Stimulated activated CD4-positive, alpha-beta T cell treated with anti-CD3 and anti-CD28 coated beads, Interleukin-4, amount 100 ng/mL, for 48 hours (primary cell): ENCODE results near the gene C16orf92.

ENCODE experiments used
- DNase-seq, 2 donors: peaks; one replicate each; pipeline ENCODE4 v3.0.0-alpha.2; 2020; ENCODE audit warnings: low read depth in 2 of 2

Gene C16orf92

DNA sequence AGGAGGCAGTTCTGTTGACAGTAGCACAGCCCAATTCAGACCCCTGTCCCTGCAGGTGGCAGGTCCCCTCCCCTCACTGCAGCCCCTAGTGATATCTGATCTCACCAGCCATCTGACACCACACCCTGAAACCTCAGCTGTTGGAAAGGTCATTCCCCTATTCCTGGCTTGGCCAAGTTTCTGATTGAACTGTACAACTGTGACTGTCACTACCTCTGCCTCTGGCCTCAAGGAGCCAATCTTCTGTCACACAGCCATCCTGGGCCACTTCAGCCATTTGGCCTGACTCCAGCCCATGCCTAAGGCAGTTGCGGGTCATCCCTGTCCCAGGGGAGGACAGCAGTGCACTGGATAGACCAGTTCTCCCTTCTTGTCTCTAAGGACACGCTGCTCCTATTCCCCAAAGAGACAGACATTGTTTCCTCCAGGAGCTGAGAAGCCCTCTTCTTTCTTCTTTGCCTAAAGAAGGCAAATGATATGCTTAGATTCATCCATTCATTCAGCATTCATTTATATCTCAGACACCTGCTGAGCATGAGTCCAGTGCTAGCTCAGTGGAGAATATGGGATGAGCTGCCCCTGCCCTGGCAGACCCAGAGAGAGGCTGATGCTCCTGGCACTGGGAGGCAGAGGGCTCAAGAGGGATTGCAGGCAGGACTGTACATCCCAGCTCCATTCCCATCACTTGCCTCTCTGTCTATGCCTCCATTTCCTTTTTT, 38.0 kb downstream of the C16orf92 start:
- no peak for DNase-seq

DNA sequence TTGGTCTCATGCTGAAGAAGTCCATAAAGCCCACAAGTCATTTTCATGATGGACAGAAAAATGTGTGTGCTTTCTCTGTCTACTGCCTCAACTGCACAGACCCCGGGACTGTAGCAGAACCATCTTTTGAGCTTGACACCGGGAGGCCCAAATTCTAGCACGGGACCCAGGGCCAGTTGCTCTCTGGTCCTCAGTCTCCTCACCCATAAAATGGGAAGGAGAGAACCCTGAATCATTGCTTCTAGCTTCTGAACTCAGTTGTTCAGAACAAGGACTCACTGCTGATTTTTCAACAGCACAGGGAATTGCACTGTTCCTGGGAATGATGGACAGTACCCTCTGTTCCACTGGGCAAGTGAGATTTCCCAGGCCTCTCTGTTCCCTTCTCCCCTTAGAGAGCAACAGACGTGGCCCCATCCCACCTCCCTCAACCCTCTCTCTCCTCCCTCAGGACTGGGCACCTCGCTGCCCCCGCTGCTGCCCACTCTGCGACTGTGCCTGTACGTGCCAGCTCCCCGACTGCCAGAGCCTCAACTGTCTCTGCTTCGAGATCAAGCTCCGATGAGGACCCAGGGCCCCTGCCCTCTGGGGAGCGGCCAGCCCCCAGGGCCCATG, 40.4 kb downstream of the C16orf92 start:
- no peak for DNase-seq

DNA sequence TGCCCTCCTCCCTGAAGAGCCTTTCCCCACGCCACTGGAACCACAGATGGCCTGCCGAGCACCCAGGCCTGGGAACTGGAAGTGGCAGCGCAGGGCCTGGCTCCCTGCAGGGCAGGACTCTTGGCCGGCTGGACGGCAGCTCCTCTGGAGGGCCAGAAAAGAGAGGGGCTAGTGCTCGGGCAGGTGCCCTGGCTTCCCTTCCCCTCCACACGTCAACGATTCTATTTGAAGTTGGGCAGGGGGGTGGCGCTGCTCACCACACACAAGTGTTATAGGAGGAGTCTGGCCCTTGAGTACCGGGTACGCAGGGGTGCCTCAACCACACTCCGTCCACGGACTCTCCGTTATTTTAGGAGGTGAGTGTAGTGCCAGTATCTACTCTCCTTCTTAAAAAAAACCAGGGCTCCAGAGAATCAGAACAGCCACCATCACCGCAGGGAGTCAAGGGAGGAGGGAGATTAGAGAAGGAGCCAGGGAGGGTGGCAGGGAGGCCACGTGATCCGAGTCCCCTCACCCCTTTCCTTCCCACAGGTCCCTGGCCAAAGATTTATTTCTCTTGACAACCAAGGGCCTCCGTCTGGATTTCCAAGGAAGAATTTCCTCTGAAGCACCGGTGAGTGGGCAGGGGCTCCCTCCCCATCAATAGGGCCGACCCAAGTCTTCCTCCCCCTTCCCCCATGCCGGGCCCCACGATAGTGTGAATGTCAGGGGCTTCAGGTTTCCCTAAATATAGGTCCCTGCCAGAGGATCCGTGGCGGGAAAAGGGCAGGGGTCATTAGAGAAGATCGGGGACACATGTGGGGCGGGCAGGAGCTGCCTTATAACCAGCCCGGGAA, 41.1 kb downstream of the C16orf92 start:
- DNase-seq, result peak; percentile 55 to 66

DNA sequence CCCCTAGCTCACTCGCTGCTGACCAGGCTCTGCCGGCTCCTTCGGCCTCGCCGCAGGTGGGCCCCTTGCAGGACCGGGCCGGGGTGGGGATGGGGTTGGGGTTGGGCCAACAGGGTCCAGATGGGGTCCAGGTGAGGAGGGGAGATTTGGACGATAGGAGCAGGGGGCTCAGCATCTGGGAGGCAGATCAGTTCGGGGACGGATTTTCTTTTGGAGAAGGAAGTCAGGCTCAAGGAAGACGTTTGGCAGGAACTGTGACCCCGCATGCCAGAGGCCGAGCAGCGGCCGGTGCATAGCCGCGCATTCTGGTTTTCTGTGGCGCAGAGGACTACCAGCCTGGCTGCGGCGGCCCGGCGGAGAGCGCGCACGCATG, 41.7 kb downstream of the C16orf92 start:
- no peak for DNase-seq

DNA sequence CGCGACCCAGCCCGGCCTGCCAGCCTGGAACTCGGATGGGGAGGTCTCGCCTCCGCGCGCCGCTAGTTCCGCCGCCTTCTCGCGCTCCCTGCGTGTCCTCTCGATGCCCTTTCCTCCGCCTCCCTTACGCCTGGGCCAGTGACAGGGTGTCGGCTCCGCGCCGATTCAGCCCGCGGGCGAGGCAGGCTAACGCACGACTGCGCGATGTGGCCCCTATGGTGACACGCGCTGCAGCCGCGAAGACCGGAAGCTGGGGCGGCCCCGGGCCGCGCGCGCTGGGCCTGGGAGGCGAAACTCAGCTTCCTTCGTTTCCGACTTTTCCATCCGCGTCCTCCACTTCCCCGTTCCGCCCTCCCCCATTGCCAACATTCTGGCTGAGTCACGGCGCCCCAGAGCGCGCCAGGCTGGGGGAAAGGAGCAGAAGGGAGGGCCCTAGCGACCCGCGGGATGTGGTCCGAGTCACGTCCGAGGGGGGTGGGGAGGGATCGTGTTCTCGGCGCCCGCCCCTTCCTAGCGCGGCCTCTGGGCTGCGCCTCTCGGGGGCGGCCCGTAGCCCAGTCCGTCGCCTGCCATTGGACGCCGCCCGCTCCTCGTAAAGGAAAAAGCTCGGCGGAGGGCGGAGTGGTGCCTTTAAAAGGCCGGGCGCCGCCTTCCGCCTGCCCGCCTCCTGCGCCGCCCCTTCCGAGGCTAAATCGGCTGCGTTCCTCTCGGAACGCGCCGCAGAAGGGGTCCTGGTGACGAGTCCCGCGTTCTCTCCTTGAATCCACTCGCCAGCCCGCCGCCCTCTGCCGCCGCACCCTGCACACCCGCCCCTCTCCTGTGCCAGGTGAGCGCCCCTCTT, 42.3 kb downstream of the C16orf92 start, which contains the start of gene ALDOA:
Gene ALDOA (plus strand): TSS at position 659 of the 841 bp plus-strand sequence. CDS start 1,138 bp downstream, outside the sequence.
- peak; percentile 94 to 97 for DNase-seq

DNA sequence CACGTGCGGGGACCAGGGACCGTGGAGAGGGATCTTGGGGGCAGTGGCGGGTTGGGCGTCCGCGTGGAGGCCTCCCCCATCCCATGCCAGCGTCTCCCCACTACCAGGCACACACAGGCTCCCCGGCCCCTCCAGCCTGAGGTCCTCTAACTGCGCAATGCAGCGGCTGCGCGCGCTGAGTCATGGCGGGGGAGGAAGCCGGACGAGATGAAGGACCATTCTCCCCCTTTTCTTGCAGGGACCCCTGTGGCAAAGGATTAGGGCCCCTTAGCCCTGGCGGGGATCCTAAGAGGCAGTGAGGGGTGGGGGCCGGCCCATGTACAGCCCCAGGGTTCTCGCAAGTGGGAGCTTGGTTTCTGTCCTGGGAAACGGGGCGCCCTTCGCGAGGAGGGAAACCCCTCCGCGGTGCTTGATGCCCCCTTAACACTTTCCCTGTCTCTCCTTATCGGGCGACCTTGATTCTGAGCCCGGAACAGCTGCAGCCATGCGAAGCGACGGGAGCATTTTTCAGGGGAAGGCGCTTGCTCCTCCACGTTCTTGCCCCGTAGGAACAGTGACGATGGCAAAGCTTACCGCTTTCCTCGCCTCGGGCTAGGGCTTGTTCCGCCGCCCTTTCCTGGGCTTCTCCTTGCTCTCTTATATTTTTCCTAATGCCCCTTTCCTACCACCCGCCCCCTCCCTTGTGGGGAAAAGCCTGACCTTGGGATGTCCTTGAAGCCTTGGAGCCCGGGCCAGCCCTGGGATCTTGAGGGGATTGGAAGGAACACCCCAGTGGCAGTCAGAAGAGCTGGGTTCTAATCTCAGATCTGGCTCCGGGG, 43.2 kb downstream of the C16orf92 start:
- DNase-seq, result peak; percentile 29 to 45

DNA sequence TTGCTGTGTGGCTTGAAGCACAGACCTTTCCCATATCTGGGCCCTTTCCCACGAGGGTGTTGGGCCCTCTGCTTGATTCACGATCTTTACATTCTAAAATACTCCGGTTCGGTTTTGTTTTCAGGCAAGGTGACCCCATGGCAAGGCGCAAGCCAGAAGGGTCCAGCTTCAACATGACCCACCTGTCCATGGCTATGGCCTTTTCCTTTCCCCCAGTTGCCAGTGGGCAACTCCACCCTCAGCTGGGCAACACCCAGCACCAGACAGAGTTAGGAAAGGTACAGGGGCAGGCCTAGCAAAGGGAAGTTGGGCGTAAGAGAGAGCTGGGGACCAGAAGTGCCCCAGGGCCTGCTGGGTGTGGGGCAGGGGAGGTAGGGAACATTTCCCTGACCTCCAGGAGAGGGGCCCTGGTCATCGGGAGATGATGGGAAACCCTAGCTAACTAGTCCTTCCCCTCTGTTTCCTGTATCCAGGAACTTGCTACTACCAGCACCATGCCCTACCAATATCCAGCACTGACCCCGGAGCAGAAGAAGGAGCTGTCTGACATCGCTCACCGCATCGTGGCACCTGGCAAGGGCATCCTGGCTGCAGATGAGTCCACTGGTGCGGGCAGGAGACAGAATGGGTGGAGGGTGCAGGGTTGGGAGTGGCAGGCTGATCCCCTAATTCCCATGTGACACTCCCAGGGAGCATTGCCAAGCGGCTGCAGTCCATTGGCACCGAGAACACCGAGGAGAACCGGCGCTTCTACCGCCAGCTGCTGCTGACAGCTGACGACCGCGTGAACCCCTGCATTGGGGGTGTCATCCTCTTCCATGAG, 44.0 kb downstream of the C16orf92 start:
- no peak for DNase-seq

DNA sequence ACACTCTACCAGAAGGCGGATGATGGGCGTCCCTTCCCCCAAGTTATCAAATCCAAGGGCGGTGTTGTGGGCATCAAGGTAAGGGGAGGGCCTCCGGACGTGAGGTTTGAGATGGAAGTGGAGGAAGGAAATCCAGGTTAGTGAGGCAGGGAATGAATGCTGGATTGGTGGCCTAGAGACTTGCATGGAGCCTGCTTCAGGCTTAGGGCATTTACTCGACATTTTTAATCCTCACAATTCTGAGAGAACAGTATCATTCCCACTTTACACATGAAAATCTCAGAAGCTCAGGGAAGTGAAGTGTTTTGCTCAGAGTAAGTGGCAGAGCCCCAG, 44.6 kb downstream of the C16orf92 start:
- DNase-seq, result no peak

DNA sequence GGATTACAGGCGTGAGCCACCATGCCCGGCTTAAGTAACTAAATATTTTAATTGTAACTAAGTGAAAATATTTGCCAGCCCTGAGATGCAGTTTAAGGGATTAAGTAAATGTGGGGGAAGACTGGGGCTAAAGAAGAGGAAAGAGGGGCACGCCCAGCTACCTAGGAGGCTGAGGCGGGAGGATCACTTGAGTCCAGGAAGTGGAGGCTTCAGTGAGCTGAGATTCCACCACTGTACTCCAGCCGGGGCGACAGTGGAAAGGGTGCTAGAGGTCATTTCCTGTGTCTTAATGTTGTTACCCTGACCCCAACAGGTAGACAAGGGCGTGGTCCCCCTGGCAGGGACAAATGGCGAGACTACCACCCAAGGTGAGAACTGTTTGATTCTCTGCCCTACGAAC, 45.3 kb downstream of the C16orf92 start:
- no peak for DNase-seq

DNA sequence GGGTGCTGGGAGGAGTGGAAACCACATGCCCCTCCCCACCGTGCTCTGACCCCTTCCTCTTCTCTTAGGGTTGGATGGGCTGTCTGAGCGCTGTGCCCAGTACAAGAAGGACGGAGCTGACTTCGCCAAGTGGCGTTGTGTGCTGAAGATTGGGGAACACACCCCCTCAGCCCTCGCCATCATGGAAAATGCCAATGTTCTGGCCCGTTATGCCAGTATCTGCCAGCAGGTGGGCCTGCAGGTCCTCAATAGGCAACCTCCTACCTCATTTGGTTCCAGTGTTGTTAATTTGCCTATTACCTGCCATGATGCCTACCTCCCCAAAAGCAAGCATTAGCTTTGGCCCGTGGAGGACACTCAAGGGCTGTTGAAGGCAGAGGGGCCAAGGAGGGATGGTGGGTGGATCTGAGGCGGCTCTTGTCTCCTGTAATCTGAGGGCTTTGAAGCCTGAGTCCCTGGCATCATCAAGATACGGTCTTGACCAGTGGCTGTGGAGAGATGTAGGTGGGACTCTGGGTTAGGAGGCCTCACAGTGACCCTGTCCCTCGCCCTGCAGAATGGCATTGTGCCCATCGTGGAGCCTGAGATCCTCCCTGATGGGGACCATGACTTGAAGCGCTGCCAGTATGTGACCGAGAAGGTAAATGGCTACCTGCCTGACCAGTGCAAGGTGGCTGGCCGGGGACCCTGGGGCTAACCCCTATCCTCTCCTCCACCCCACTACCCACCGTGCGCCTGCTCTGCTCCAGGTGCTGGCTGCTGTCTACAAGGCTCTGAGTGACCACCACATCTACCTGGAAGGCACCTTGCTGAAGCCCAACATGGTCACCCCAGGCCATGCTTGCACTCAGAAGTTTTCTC, 46.0 kb downstream of the C16orf92 start:
- peak in 1 of 2 donors; percentile 52 for DNase-seq

DNA sequence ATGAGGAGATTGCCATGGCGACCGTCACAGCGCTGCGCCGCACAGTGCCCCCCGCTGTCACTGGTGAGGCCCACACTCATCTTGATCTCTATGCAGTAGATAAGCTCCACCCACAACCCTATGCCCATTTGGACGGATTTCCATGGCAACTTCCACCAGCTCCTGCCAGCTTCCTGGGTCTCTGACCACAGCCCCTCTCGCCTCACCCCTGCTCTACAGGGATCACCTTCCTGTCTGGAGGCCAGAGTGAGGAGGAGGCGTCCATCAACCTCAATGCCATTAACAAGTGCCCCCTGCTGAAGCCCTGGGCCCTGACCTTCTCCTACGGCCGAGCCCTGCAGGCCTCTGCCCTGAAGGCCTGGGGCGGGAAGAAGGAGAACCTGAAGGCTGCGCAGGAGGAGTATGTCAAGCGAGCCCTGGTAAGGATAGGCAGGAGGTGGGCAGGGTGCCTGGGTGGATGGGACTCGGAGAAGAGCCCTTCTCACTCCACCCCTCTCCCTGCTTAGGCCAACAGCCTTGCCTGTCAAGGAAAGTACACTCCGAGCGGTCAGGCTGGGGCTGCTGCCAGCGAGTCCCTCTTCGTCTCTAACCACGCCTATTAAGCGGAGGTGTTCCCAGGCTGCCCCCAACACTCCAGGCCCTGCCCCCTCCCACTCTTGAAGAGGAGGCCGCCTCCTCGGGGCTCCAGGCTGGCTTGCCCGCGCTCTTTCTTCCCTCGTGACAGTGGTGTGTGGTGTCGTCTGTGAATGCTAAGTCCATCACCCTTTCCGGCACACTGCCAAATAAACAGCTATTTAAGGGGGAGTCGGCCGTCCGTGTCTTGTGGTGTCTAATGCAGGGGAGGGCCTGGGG, 46.8 kb downstream of the C16orf92 start:
- DNase-seq, result no peak

DNA sequence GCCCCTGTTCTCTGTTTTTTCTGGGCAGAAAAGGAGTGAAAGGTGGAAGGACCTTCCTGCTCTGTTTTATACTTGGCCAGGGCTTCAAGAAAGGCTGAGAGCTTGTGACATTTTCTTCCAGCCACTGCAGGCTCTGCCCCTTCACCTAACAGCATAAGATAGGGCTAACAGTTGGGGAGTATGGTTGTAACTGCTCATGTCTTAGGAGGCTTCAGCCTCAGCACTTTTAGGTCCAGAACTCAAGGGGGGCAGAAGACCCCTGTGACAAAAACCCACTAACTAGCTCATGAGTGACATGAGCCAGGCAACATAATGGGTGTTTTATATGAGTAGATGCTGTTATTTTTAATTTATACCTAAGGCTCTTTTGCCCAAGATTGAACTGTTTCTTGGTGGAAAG, 47.5 kb downstream of the C16orf92 start:
- DNase-seq, result no peak
